ENCODE results near the gene HBS1L.

- TF ChIP-seq CTCF (IDR thresholded peaks at IDR 0.05; ENCODE audit: poor library complexity, severe bottlenecking), result no peak
- no peak for TF ChIP-seq EZH2 (IDR thresholded peaks at IDR 0.05; ENCODE audit: borderline replicate concordance, insufficient read depth, low read length, poor library complexity, severe bottlenecking)
Observed at GRCh38 chr6:135073217-135073616, 18.6 kb upstream of the HBS1L start.
